ENCODE data around the gene DEFB108B.
"Not testable (repeated sequence)": the region's sequence is repeated elsewhere in the genome, so short reads cannot be mapped to it uniquely, and the experiment has no call there.

Gene DEFB108B

GRCh38 chr11:71821539-71821938, 11.5 kb upstream of the DEFB108B start:
- not testable (repeated sequence) for DNase-seq (ENCODE audit: low spot score)

- DNase-seq (ENCODE audit: low spot score) = not testable (repeated sequence)
Observed at GRCh38 chr11:71829247-71829646, 3.8 kb upstream of the DEFB108B start.

GRCh38 chr11:71829686-71830085, 3.3 kb upstream of the DEFB108B start:
- not testable (repeated sequence) for DNase-seq (ENCODE audit: low spot score)

GRCh38 chr11:71842720-71843119, 9.7 kb downstream of the DEFB108B start:
- not testable (repeated sequence) for DNase-seq (ENCODE audit: low spot score)

- DNase-seq (ENCODE audit: low spot score) = not testable (repeated sequence)
Observed at GRCh38 chr11:71843355-71843754, 10.4 kb downstream of the DEFB108B start.

GRCh38 chr11:71843858-71844257, 10.9 kb downstream of the DEFB108B start:
- DNase-seq (ENCODE audit: low spot score) = no peak

- DNase-seq (ENCODE audit: low spot score) = not testable (repeated sequence)
Observed at GRCh38 chr11:71853895-71854294, 20.9 kb downstream of the DEFB108B start.

GRCh38 chr11:71855880-71856279, 22.9 kb downstream of the DEFB108B start:
- DNase-seq (ENCODE audit: low spot score) = not testable (repeated sequence)

GRCh38 chr11:71860835-71861234, 27.8 kb downstream of the DEFB108B start:
- DNase-seq (ENCODE audit: low spot score) = not testable (repeated sequence)

GRCh38 chr11:71863978-71864627, 31.1 kb downstream of the DEFB108B start:
- DNase-seq (ENCODE audit: low spot score) = peak; percentile 45

GRCh38 chr11:71867209-71867608, 34.2 kb downstream of the DEFB108B start:
- not testable (repeated sequence) for DNase-seq (ENCODE audit: low spot score)

GRCh38 chr11:71869931-71870330, 36.9 kb downstream of the DEFB108B start:
- DNase-seq (ENCODE audit: low spot score) = not testable (repeated sequence)

- DNase-seq (ENCODE audit: low spot score) = not testable (repeated sequence)
Observed at GRCh38 chr11:71870661-71871060, 37.7 kb downstream of the DEFB108B start.

- DNase-seq (ENCODE audit: low spot score) = not testable (repeated sequence)
Observed at GRCh38 chr11:71876262-71876661, 43.3 kb downstream of the DEFB108B start.

- DNase-seq (ENCODE audit: low spot score) = not testable (repeated sequence)
Observed at GRCh38 chr11:71878059-71878458, 45.1 kb downstream of the DEFB108B start, which contains the start of gene DEFB131B. TSS of gene DEFB131B (plus strand) at chr11:71878453. CDS start at chr11:71878453, 0 bp downstream.

GRCh38 chr11:71885806-71886205, 52.8 kb downstream of the DEFB108B start:
- DNase-seq (ENCODE audit: low spot score) = not testable (repeated sequence)

All from hematopoietic multipotent progenitor cell treated with erythropoietin and hydrocortisone succinate and interleukin-3 and kit ligand, for 15 days (in vitro differentiated cells).